Smooth muscle cell (in vitro differentiated cells): Measurements from ENCODE around the gene CTCF. TPM values are rescaled to one million over a fixed set of nuclear protein-coding genes. Genes with fewer than 3 reads are reported as not detected.

Source experiments
- DNase-seq: peaks from one replicate; lab custom pipeline; 2025; ENCODE audit not compliant: unreplicated experiment; lab: John Stamatoyannopoulos, UW
- H2AFZ ChIP-seq: fragments of 200-600 bp; sonication (generic); 2 replicates; pipeline ENCODE4 v1.6.0; 2016; ENCODE audit warnings: antibody characterized with exemption, low read depth, mild to moderate bottlenecking
- H3F3A ChIP-seq: fragments of 200-600 bp; sonication (generic); 2 replicates; pipeline ENCODE4 v1.6.0; 2017; ENCODE audit warnings: antibody characterized with exemption, low read depth
- H3K27ac ChIP-seq: fragments of 200-600 bp; sonication (generic); 2 replicates; pipeline ENCODE4 v1.5.1; 2016; ENCODE audit warnings: low read depth, mild to moderate bottlenecking
- H3K27me3 ChIP-seq: fragments of 200-600 bp; sonication (generic); 2 replicates; pipeline ENCODE4 v1.6.1; 2016; ENCODE audit warnings: low read depth, mild to moderate bottlenecking
- H3K36me3 ChIP-seq: fragments of 200-600 bp; sonication (generic); 2 replicates; pipeline ENCODE4 v1.5.1; 2016; ENCODE audit warnings: low read depth
- H3K4me1 ChIP-seq: fragments of 200-600 bp; sonication (generic); 2 replicates; pipeline ENCODE4 v1.5.1; 2016; ENCODE audit warnings: low read depth
- H3K4me2 ChIP-seq: fragments of 200-600 bp; sonication (generic); 2 replicates; pipeline ENCODE4 v1.6.0; 2016; ENCODE audit warnings: mild to moderate bottlenecking
- H3K4me3 ChIP-seq: fragments of 200-600 bp; sonication (generic); 2 replicates; pipeline ENCODE4 v1.5.1; 2016; ENCODE audit warnings: mild to moderate bottlenecking
- H3K79me2 ChIP-seq: fragments of 200-600 bp; sonication (generic); 2 replicates; pipeline ENCODE4 v1.6.0; 2016; ENCODE audit warnings: low read depth, mild to moderate bottlenecking
- H3K9ac ChIP-seq: fragments of 200-600 bp; sonication (generic); 2 replicates; pipeline ENCODE4 v1.6.0; 2016; ENCODE audit warnings: low read depth
- H3K9me3 ChIP-seq: fragments of 200-600 bp; sonication (generic); replicated peaks from 2 replicates; pipeline ENCODE4 v1.5.1; 2016; ENCODE audit warnings: low read depth
- H4K20me1 ChIP-seq: fragments of 200-600 bp; sonication (generic); 2 replicates; pipeline ENCODE4 v1.6.0; 2016; ENCODE audit warnings: low read depth
- WGBS: methylation state at CpG from one replicate; pipeline ENCODE4 v1.1.7; 2016; ENCODE audit warnings: low lambda C conversion rate; 5-methylcytosine and 5-hydroxymethylcytosine counted together
- polyA plus RNA-seq: library from polyadenylated mRNA; unstranded; fragments of >200 nt; fragmentation: Nextera tagmentation; extraction: Ambion mirVana; gene quantifications from 2 replicates; pipeline ENCODE4 v1.2.1, GENCODE V29; 2016
- total RNA-seq: library from RNA; depleted of rRNA; stranded (reverse); fragments of >200 nt; gene quantifications from 2 replicates; pipeline ENCODE4 v1.2.3, GENCODE V29; 2014
- TF ChIP-seq, protein P1 (sequence below): fragments of 200-600 bp; sonication (generic); IDR thresholded peaks from 2 replicates; pipeline ENCODE4 v1.5.1; 2017; ENCODE audit warnings: borderline replicate concordance, mild to moderate bottlenecking, antibody characterized with exemption; ENCODE audit not compliant: insufficient read depth, poor library complexity, severe bottlenecking

Gene CTCF
- total and polyA plus RNA-seq, 2 experiments from 2014 or later, result 28.4 to 32.4 TPM

DNA sequence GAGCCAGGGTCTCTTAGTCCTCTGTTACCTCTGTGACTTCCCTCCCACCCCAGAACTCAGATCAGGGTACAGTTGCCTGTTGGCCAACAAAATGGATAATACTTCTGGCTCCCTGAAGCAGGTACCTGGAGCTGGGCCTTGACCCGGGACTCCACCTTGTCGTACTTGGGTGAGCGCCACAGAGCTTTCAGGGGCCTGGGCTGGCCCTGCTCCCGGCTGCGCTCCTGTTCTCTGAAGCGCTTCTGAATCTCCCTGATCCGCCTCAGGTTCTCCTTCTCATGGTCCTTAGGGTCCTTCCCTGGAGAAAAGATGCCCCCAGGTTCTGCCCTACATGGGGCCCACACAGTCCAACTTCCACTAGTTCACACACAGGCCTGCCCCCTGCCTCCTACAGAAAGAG, 102.5 kb downstream of the CTCF start:
- Histone ChIP-seq H3K4me1 (peaks cover 13% of the 10 kb centered on the region), H3F3A (peaks cover 4% of the 10 kb centered on the region), H3K9ac (no peak overlapping the region), H3K27ac (no peak overlapping the region), H2AFZ (no peak overlapping the region), H3K27me3 (no peaks in the 10 kb centered on the region), H3K4me2 (no peak overlapping the region), H3K79me2 (no peaks in the 10 kb centered on the region), H4K20me1 (no peaks in the 10 kb centered on the region), H3K36me3 (no peaks in the 10 kb centered on the region), H3K9me3 (no peaks in the 10 kb centered on the region), H3K4me3 (no peak overlapping the region)
- TF ChIP-seq, protein P1, sequence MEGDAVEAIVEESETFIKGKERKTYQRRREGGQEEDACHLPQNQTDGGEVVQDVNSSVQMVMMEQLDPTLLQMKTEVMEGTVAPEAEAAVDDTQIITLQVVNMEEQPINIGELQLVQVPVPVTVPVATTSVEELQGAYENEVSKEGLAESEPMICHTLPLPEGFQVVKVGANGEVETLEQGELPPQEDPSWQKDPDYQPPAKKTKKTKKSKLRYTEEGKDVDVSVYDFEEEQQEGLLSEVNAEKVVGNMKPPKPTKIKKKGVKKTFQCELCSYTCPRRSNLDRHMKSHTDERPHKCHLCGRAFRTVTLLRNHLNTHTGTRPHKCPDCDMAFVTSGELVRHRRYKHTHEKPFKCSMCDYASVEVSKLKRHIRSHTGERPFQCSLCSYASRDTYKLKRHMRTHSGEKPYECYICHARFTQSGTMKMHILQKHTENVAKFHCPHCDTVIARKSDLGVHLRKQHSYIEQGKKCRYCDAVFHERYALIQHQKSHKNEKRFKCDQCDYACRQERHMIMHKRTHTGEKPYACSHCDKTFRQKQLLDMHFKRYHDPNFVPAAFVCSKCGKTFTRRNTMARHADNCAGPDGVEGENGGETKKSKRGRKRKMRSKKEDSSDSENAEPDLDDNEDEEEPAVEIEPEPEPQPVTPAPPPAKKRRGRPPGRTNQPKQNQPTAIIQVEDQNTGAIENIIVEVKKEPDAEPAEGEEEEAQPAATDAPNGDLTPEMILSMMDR, result no peak
- no peak for DNase-seq
- WGBS, result 92% methylated on average over 7 of the region's 7 CpGs

DNA sequence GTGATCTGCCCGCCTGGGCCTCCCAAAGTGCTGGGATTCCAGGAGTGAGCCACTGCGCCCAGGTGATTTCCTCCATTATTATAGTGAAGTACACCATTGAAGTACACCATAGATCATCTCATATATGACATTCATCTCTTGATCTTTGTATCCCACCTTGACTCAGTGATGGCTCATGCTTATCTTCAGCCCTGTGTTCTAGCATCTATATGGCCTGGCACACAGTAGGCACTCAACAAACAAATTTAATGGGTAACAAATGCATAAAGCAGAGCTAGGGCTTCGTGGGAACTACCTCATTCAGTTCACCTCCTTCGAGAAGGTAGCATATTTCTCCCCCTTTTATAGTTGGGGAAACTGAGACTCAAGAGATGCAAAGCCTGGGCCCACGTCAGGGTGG, 103.3 kb downstream of the CTCF start:
- peak overlapping the region; percentile 98 for H3K4me2 ChIP-seq
- no peaks in the 10 kb centered on the region for H3K9me3 ChIP-seq
- 74% methylated on average over 5 of the region's 5 CpGs for WGBS
- H3K4me1 ChIP-seq, result peaks cover 13% of the 10 kb centered on the region
- no peaks in the 10 kb centered on the region for H3K27me3 ChIP-seq
- H3K27ac ChIP-seq, result no peak overlapping the region
- H3K36me3 ChIP-seq, result no peaks in the 10 kb centered on the region
- H4K20me1 ChIP-seq, result no peaks in the 10 kb centered on the region
- no peak overlapping the region for H2AFZ ChIP-seq
- peaks cover 4% of the 10 kb centered on the region for H3F3A ChIP-seq
- TF ChIP-seq, protein P1, result no peak
- DNase-seq, result no peak
- peak overlapping the region; percentile 87 for H3K9ac ChIP-seq
- H3K79me2 ChIP-seq, result no peaks in the 10 kb centered on the region
- H3K4me3 ChIP-seq, result peak overlapping the region; percentile 97

DNA sequence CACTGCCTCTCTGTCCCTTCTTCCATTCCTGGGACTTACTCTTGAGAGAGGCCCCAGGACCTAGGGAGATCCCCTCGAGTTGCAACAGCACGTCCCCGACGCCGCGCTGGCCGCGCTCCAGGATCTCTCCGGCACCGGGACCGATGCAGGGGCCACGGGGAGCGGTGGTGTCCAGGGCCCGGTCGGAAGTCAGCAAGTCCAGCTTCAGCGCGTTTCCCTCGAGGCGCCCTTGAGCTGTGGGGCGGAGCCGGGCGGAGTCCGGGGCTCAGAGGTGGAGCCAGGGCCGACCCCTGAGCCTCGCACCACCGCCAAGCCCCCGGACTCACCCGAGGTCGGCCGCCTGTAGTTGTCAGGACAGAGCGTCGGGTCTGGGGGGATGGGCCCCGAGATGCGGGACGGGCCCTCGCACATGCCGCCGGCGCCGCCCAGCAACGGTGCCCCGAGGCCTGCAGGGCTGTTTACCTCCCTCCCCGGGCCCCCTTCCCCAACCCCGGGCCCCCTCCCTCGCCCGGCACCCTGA, 103.8 kb downstream of the CTCF start:
- no peak for DNase-seq
- Histone ChIP-seq H2AFZ (peak overlapping the region; percentile 92), H3K4me2 (peak overlapping the region; percentile 98), H3K27me3 (no peaks in the 10 kb centered on the region), H4K20me1 (no peaks in the 10 kb centered on the region), H3K9me3 (no peaks in the 10 kb centered on the region), H3K79me2 (no peaks in the 10 kb centered on the region), H3K4me3 (peak overlapping the region; percentile 97), H3K9ac (peak overlapping the region; percentile 87), H3K4me1 (peaks cover 13% of the 10 kb centered on the region), H3K27ac (peak overlapping the region; percentile 65), H3F3A (peaks cover 2% of the 10 kb centered on the region), H3K36me3 (no peaks in the 10 kb centered on the region)
- TF ChIP-seq, protein P1, result no peak
- 4% methylated on average over 37 of the region's 46 CpGs for WGBS
